Endothelial cell of hepatic sinusoid (primary cell): ENCODE data around the gene FIBCD1.

Experiments used
- in situ Hi-C: cut with HindIII; loops from 2 replicates; pipeline ENCODE4 v1.10.0; 2017; ENCODE audit warnings: low sequenced_read_pairs

FIBCD1 gene

GRCh38 chr9:130925050-130925678, 13.9 kb downstream of the FIBCD1 start:
- in situ Hi-C loops, result no loop called here

- in situ Hi-C loops, result no loop called here
Observed at GRCh38 chr9:130924448-130924788, 14.6 kb downstream of the FIBCD1 start.

DNA sequence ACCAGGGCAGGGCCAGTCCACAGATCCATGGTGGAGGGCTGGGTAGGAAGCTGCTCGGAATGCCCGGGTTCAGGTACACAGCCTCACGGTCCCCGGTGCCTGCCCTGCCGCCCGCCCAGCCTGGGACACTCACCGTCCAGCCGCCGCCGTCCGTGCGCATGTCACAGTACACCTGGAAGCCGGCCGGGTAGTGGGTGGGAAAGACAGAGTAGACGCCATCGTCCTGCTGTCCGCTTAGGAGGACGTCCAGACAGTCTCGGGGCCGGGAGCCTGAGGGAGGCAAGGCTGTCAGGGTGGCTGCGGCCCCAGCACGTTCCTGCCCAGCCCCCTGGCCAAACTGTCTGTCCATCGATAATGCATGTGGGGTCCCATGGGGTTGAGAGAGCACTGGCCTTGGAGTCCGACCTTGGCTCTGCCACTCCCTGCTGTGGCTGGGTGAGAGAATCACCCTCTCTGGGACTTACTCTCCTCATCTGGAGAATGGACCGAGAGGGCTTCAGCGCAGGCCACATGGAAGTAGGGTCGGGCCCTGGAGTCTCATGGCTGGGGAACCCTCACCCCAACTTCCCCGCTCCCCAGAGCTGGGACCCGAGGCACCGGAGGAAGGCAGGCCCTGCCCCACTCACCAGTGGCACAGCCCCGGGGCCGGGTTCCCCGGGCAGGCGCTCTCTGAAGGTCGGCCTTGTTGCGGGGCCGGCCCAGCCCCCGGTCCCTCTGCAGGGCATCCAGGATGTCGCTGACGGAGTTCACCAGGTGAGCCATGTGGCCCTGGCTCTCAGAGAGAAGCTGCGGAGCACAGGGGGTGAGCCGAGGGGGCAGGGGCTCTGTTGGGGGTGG, 15.2 kb downstream of the FIBCD1 start:
- in situ Hi-C loops, result no loop called here

GRCh38 chr9:130922893-130923610, 16.0 kb downstream of the FIBCD1 start:
- in situ Hi-C loops, result no loop called here

- in situ Hi-C loops, result no loop called here
Observed at GRCh38 chr9:130921989-130922892, 16.8 kb downstream of the FIBCD1 start.

GRCh38 chr9:130921300-130921988, 17.6 kb downstream of the FIBCD1 start:
- in situ Hi-C loops, result no loop called here

GRCh38 chr9:130920762-130921299, 18.2 kb downstream of the FIBCD1 start:
- in situ Hi-C loops, result no loop called here

- in situ Hi-C loops, result no loop called here
Observed at GRCh38 chr9:130920233-130920632, 18.8 kb downstream of the FIBCD1 start.

DNA sequence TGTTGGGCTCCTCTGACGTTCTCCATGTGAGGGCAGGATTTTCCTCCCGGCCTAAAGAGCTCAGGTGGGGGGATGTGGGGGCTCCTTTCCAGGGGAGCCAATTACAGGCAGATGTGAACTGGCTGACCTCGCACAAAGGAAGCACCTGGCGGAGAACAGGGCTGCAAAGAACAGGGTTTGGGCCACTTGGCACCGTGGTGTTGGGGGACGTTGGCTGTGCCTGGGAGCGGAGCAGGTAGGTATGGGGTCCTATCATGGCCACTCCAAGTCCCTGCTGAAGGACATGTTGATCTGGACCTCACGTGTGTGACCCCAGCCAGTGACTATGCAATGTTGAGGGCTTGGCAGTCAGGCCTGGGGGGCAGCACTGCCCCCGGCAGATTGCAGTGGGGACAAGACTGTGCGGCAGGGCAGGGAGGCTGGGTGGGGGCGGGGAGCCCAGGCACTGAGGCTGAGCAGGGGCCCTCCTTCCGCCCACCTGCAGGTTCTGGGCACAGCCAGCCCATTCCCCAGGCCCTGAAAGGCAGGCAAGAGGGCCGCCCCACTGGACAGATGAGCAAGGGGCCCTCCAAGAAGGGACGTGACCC, 19.4 kb downstream of the FIBCD1 start:
- in situ Hi-C loops, result no loop called here

GRCh38 chr9:130918826-130919558, 20.1 kb downstream of the FIBCD1 start:
- in situ Hi-C loops, result no loop called here

GRCh38 chr9:130918101-130918825, 20.8 kb downstream of the FIBCD1 start:
- in situ Hi-C loops, result no loop called here

- in situ Hi-C loops, result no loop called here
Observed at GRCh38 chr9:130917168-130917960, 21.7 kb downstream of the FIBCD1 start.

DNA sequence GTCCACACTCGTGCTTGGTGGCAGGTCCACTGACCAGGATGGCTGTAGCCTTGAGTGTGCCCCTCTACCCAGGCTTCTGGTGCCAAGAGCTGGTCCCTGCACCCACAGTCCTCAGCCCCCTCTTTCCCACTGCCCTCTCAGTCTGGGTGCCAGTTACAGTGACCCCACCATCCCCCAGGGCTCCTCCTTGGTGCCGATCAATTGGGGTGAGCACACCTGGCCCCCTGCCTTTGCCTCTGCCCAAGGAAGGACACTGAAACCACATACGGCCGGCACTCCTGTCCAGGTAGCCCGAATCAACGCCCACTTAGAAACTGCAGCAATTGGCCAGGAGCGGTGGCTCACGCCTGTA, 24.0 kb downstream of the FIBCD1 start:
- in situ Hi-C loops, result no loop called here

DNA sequence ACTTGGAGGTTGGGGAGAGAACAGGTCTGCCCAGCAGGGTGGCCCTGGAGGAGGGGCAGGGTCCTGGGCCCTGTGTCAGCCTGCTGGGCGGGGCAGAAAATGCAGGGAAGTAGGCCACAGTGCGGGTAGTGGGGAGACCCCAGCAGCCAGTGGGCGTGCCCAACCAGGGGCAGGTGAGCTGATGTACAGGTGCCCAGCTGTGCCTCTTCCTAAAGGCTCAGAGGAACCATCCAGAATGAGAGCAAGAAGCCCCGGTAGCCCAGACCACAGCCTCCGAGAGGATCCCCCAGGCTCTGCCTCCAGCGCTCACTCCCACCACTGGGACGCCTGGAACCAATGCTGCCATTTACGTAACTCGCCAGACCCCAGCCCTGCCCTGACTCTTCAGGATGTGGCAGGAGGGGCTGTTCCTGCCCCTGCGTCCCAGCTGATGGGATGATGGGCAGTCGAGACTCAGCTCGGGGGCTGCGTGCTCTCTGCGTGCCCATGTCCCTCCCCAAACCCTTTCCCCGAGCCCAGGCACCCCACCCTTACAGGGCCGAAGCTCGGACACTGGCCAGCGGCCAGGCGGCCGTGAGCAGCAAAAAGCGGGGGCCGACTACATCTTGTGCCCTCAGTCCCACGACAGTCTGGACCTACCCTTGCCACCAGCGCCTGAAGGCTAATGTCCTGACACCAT, 24.5 kb downstream of the FIBCD1 start:
- in situ Hi-C loops, result loop anchor here (5.0 kb wide), 1 partner anchor 68 kb away; no protein-coding TSS in a partner anchor

DNA sequence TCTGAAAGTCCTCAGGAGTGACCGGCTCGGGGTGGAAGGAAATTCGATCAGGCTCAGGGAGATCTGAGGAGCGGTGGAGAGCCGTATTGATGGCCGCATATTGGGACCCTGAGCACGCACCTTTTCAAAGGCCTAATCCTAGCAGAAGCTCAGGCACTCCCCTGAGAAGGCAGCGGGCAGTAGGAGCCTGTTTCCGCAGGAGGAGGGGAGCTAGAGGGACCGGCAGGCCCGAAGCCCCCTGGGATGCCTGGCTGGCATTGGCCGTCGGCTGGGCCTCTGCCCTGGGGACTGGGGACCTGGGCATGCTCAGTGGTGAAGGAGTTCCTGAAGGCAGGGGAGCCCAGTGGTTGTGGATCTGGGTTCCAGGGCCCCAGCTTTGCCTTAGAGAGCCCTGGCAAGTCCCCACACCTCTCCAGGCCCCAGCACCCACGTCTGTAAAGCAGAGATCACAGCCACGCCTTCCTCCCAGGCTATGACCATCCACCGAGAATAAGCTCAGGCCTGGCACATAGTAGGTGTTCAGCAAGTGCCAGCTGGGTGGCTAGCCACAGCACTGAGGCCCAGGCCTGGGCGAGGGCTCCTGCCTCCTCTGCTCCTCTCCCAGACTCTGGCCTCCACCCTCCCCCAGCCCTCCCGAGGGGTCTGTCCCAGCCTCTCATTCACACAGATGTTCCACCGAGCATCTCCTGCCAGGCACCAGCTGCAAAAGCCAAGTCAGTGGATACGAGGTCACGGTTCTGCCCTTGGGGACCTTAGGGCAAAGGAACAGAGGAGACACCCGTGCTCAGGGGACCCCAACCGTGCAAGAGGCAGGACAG, 25.2 kb downstream of the FIBCD1 start:
- in situ Hi-C loops, result loop anchor here (5.0 kb wide), 1 partner anchor 68 kb away; no protein-coding TSS in a partner anchor
